Prostate gland (tissue), 2 donors: ENCODE measurements around the gene SLC3A2.

Source experiments
- POLR2A ChIP-seq: fragments of 450-650 bp; IDR thresholded peaks from one replicate; pipeline ENCODE4 v1.6.1; 2016; ENCODE audit warnings: antibody characterized with exemption, mild to moderate bottlenecking
- TF ChIP-seq, protein P1 (sequence below), 4 experiments: fragments of 200-600 bp in 2 of 4; fragments of 450-650 bp in 2 of 4; sonication (generic) in 2 of 4; IDR thresholded peaks; 1 replicate in 3 of 4; 2 replicates in 1 of 4; pipeline ENCODE4 v1.5.1; 2016 to 2019; ENCODE audit warnings: antibody characterized with exemption in 4 of 4, mild to moderate bottlenecking in 2 of 4, moderate library complexity in 2 of 4

DNA sequence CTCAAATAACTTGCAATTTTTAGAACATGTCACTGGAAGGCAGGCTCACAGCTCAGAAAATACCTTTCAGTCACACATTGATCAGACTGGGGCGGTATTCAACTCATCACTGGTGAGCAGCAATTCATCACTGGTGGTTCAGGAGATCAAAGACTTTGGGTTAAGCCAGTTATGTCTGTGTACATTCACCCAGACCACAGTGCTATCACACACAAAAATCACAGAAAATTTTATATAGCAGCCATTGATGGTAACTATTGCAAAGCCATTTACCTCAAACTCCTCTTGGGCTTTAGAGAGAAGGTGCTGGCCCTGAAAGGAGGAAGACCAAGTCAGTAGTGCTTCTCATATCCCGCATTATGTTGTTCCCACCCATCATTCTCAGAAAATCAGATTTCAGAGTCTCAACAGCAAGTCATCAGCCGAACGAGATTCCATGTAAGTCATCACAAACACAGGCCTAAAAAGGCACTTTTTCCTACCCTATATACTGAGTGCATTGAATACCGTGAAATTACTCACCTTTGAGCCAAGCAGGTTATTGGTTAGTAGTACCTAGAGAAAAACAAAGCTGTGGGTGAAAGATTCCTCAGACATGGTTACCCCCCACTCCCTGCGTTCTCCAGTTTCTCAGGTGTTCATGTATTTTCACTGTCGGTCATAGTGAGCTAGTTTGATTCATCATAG lies 27.3 kb upstream of the SLC3A2 start:
- TF ChIP-seq, protein P1, sequence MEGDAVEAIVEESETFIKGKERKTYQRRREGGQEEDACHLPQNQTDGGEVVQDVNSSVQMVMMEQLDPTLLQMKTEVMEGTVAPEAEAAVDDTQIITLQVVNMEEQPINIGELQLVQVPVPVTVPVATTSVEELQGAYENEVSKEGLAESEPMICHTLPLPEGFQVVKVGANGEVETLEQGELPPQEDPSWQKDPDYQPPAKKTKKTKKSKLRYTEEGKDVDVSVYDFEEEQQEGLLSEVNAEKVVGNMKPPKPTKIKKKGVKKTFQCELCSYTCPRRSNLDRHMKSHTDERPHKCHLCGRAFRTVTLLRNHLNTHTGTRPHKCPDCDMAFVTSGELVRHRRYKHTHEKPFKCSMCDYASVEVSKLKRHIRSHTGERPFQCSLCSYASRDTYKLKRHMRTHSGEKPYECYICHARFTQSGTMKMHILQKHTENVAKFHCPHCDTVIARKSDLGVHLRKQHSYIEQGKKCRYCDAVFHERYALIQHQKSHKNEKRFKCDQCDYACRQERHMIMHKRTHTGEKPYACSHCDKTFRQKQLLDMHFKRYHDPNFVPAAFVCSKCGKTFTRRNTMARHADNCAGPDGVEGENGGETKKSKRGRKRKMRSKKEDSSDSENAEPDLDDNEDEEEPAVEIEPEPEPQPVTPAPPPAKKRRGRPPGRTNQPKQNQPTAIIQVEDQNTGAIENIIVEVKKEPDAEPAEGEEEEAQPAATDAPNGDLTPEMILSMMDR (IDR thresholded peaks at IDR 0.05): no peak
- TF ChIP-seq POLR2A: no peak
